ENCODE measurements around the gene KCTD2. TPM values are rescaled to one million over a fixed set of nuclear protein-coding genes. Genes with fewer than 3 reads are reported as not detected.

KCTD2 gene
- total and polyA plus RNA-seq, 9 donors = 25.0 to 66.8 (median 50.2) TPM

DNA sequence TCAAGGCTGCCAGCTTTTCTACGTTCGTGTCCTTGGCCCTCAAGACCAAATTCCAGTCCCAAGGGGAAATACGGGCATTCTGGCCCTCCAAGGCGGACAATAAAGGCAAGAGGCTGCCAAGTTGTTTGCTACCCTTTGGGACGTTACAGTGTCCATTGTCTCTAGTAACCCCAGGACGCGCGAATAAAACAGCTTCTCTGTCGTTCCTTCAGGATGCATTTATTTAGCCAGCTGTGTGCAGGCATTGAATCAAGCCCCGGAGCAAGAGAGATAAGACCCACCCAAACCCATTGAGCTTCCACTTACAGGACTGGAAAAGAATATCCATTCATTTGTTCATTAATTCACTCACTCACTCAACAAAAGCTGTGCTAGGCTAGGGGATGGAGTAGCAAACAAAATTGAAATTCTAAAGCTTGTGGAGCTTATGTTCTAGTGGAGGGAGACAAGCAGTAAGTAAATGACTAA is 33.9 kb upstream of the KCTD2 start:
- Histone ChIP-seq H3K27me3 (no peaks in the 10 kb centered on the region), H3K4me3 (peak overlapping the region; percentile 87), H3K27ac (peak overlapping the region; percentile 77 to 79), H3K4me1 (ENCODE audit: insufficient read depth) (peaks cover 1% of the 10 kb centered on the region), H3K9me3 (no peaks in the 10 kb centered on the region), H3K36me3 (no peaks in the 10 kb centered on the region)
- intact Hi-C loops (cut with DNase I) = loop anchor here in 1 of 4 donors (10.0 kb wide), 1 partner anchor 48 kb away; no protein-coding TSS in a partner anchor
- WGBS, 3 donors = 0% methylated on average over 10 of the region's 10 CpGs
- no peak for DNase-seq
- TF ChIP-seq, protein P1, sequence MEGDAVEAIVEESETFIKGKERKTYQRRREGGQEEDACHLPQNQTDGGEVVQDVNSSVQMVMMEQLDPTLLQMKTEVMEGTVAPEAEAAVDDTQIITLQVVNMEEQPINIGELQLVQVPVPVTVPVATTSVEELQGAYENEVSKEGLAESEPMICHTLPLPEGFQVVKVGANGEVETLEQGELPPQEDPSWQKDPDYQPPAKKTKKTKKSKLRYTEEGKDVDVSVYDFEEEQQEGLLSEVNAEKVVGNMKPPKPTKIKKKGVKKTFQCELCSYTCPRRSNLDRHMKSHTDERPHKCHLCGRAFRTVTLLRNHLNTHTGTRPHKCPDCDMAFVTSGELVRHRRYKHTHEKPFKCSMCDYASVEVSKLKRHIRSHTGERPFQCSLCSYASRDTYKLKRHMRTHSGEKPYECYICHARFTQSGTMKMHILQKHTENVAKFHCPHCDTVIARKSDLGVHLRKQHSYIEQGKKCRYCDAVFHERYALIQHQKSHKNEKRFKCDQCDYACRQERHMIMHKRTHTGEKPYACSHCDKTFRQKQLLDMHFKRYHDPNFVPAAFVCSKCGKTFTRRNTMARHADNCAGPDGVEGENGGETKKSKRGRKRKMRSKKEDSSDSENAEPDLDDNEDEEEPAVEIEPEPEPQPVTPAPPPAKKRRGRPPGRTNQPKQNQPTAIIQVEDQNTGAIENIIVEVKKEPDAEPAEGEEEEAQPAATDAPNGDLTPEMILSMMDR (IDR thresholded peaks at IDR 0.05) = no peak
- TF ChIP-seq POLR2A (IDR thresholded peaks at IDR 0.05) = no peak
- TF ChIP-seq EP300 (IDR thresholded peaks at IDR 0.05) = no peak

DNA sequence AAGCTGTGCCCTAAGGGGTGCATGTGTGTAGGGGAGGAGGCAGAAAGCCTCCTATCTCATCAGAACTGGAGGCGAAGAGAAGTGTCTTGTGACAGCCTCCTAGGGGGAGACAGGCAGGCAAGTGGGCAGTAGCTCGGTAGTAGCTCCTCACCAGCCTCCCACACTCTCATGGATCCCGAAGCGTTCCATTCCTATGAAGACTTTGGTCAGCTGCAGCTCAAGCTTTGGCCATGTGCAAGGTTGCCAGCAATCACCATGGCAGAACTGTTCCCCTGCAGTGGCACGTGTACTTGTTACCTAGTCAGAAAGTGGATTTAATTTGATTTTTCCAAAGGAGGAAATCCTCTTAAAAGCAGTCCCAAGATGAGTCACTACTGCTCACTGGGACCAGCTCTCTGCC is 27.9 kb upstream of the KCTD2 start:
- no peak overlapping the region for H3K4me3 ChIP-seq
- intact Hi-C loops (cut with DNase I) = loop anchor here in 1 of 4 donors (10.0 kb wide), 1 partner anchor 54 kb away; no protein-coding TSS in a partner anchor
- no peak for DNase-seq
- no peak overlapping the region for H3K27ac ChIP-seq
- WGBS, 3 donors = 83 to 87% (median 85%) methylated on average over 5 of the region's 5 CpGs
- no peaks in the 10 kb centered on the region for H3K9me3 ChIP-seq
- TF ChIP-seq EP300 (IDR thresholded peaks at IDR 0.05) (no peak), POLR2A (IDR thresholded peaks at IDR 0.05) (no peak)
- TF ChIP-seq, protein P1 (IDR thresholded peaks at IDR 0.05) = no peak
- no peaks in the 10 kb centered on the region for H3K36me3 ChIP-seq
- H3K27me3 ChIP-seq = no peaks in the 10 kb centered on the region
- no peaks in the 10 kb centered on the region for H3K4me1 ChIP-seq (ENCODE audit: insufficient read depth)

DNA sequence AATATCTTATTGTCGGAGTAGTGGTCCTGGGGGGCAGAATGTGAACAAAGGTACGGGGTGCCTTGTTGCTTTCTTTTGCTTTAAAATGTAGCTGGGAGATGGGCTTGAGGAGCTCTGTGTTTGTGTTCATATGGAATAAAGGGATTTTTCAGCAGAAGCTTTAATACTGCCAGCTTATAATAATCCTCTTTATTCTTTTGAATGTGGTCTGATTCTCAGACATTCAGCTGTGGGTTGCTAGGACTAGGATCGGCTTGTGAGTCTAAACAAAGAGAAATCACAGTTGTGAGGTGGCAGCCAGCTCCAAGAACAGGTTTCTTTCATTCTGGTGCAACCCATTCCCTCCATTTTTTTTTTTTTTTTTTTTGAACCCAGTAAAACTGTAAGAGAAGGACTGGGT is 27.3 kb upstream of the KCTD2 start:
- H3K27me3 ChIP-seq = no peaks in the 10 kb centered on the region
- DNase-seq = no peak
- TF ChIP-seq EP300 (IDR thresholded peaks at IDR 0.05) = no peak
- TF ChIP-seq POLR2A (IDR thresholded peaks at IDR 0.05) = no peak
- TF ChIP-seq, protein P1 (IDR thresholded peaks at IDR 0.05) = no peak
- H3K36me3 ChIP-seq = no peaks in the 10 kb centered on the region
- no peaks in the 10 kb centered on the region for H3K4me1 ChIP-seq (ENCODE audit: insufficient read depth)
- intact Hi-C loops (cut with DNase I) = loop anchor here in 1 of 4 donors (10.0 kb wide), 1 partner anchor 55 kb away; no protein-coding TSS in a partner anchor
- no peak overlapping the region for H3K27ac ChIP-seq
- WGBS, 3 donors = 90 to 93% (median 92%) methylated on average over 3 of the region's 3 CpGs
- H3K4me3 ChIP-seq = no peak overlapping the region
- H3K9me3 ChIP-seq = no peaks in the 10 kb centered on the region

DNA sequence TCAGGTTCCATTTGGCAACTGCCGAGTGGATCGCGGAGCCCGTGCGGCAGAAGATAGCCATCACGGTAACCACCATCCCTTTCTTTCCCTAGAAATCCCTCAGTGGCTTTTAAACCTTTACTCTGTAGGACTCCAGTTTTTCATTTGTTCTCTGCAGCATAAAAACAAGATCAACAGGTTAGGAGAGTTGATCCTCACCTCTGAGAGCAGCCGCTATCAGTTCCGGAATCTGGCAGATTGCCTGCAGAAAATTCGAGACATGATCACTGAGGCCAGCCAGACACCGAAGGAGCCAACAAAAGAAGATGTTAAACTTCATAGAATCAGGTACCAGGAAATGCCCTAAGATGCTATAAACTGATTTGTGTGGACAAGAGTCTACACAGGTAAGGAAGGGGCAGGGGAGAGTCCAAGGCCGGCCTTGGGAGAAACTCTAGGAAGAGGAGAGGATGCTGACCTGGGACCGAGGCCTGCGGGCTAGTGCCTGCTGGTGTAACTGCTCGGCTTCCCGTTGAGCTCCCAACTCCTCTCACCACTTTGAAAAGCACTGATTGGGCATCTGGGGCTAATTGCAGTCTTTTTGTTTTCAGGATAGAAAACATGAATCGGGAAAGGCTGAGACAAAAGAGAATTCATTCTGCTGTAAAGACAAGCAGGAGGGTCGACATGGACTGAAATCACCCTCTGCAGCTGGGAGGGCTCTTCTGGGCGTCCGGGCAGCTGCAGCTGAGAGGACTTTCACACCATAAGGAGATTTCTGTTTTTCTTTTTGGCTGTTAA is 26.5 kb upstream of the KCTD2 start:
- H3K4me1 ChIP-seq (ENCODE audit: insufficient read depth) = no peaks in the 10 kb centered on the region
- TF ChIP-seq POLR2A (IDR thresholded peaks at IDR 0.05) (no peak), EP300 (IDR thresholded peaks at IDR 0.05) (no peak)
- TF ChIP-seq, protein P1 (IDR thresholded peaks at IDR 0.05) = no peak
- no peak overlapping the region for H3K4me3 ChIP-seq
- WGBS, 3 donors = 88 to 91% (median 89%) methylated on average over 19 of the region's 19 CpGs
- intact Hi-C loops (cut with DNase I) = no loop called here
- H3K36me3 ChIP-seq = no peaks in the 10 kb centered on the region
- DNase-seq = no peak
- no peaks in the 10 kb centered on the region for H3K27me3 ChIP-seq
- no peak overlapping the region for H3K27ac ChIP-seq
- no peaks in the 10 kb centered on the region for H3K9me3 ChIP-seq
